ENCODE results near the gene LPP.

GRCh38 chr3:188680605-188681004, 526.6 kb downstream of the LPP start:
- TF ChIP-seq CTCF (IDR thresholded peaks at IDR 0.05; ENCODE audit: low read depth, low read length, poor library complexity, severe bottlenecking) (no peak), EZH2phosphoT487 (IDR thresholded peaks at IDR 0.05; ENCODE audit: borderline replicate concordance, low read length) (no peak)
